Epithelial cell of alveolus of lung (primary cell): ENCODE results near the gene CDK5R2. TPM values are rescaled to one million over a fixed set of nuclear protein-coding genes. Genes with fewer than 3 reads are reported as not detected.

Experiments
- total RNA-seq: library from RNA; depleted of rRNA; stranded (reverse); fragments of >200 nt; gene quantifications from 2 replicates; pipeline ENCODE4 v1.2.1, GENCODE V29; 2015

The CDK5R2 gene
- total RNA-seq, result under 0.01 TPM in 1 of 2 replicates, not detected in the other

DNA sequence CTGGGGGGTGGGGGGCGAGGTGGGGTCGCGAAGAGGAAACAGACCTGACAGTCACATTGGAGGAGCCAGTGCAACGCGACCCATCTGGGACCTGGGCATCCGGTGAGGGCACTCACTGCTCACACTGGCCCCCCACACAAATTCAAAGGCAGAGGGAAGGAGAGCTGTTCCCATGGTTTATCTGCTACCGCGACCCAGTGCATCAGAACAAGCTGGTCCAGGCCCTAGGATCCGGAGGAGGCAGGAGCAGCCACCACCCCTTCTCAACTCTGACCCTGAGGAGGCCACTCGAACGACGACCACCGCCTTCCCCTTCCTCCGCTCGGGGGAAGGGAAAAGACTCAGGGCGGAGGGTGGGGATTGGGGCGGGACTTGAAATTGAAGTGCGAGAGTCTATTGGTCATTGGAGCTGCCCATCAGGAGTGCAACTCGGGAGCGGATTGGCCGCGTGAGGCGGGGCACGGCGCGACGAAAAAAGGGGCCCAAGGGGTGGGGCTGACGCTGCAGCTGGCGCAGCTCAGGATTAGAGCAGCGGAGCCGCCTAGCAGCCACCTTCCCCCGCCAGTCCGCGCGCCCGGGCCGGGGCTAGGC lies at the start of gene CDK5R2:
Gene CDK5R2 (plus strand): TSS at position 526 of the 591 bp plus-strand sequence. CDS start 155 bp downstream, outside the sequence.

DNA sequence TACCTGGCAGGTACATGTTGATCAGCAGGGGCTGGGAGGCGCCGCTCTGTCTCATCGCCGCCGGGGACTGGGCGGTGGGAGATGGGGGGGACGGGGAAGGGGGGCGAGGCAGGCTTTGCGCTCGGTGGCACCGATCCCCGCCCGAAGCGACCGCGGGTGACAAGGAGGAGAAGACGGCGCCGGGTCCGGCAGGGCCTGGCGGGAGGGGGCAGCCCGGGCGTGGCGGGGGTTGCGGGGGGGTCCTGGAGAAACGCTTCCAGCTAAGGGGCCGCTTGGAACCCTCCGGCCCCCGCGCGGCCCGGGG lies 25.5 kb downstream of the CDK5R2 start, which contains the start of gene FEV:
Gene FEV (minus strand): TSS at position 164 of the 304 bp plus-strand sequence. CDS start 109 bp downstream, at position 55.

DNA sequence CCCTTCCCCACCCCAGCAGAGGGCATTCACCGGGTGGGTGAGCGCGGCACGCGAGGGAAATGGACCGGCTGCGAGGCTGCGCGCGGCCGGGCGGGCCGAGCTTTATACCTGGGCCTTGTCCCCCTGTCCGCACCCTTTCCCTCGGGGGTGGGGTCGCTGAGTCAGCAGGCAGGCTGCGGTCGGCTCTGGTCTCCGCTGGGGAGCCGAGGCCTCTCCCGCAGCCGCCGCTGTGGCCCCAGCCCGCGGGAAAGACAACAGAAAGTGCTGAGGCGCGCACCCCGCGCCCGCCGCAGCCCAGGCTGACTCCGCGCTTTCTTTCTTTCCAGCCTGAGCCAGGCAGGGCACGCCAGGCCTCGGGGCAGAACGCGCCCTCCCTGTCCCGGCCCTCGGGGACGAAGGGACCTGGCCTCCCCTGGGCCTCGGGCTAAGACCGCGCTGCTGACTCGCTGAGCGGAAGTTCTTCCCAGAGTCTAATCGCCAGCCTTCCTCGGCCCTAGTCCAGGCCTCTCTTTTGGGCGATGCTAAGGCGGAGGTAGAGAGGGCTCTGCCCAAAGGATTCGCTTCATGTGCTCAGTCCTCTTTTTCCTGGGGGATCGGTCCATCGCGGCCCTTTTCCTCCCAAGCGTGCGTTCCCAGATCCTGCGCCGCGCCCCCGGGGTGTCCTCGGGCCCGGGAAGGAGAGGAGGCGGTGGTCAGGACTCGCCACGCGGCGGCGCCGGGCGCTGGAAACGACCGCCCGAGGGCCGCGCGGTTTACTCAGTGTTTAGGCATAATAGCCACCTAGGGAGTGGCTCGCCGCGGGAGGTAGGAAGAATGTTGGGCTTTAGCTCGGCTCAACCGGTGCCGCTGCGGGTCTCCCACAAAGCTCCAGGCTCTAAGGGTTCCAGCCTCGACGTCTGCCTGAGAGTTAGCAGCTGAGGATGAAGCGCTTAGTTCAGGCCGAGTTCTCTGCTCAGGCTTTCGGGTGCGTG lies 34.2 kb downstream of the CDK5R2 start, which contains the start of gene CRYBA2:
Gene CRYBA2 (minus strand): TSS at position 78 of the 971 bp plus-strand sequence. CDS start 246 bp downstream, outside the sequence.

Other genes with a start within 250 kb of the CDK5R2 start
- gene TTLL4, start 248.8 kb upstream of the CDK5R2 start, total RNA-seq, result 6.3 and 7.9 TPM in 2 replicates
- gene CYP27A1, start 177.5 kb upstream of the CDK5R2 start, total RNA-seq, result 13.3 and 30.4 TPM in 2 replicates
- 0.40 TPM in 1 of 2 replicates, not detected in the other for gene PRKAG3, start 127.9 kb upstream of the CDK5R2 start, total RNA-seq
- not detected in 2 replicates for gene WNT6, start 99.9 kb upstream of the CDK5R2 start, total RNA-seq
- gene WNT10A, start 78.8 kb upstream of the CDK5R2 start, total RNA-seq, result 0.08 TPM in 1 of 2 replicates, not detected in the other
- not detected in 2 replicates for gene FEV, start 25.5 kb downstream of the CDK5R2 start, total RNA-seq
- not detected in 2 replicates for gene CRYBA2, start 33.8 kb downstream of the CDK5R2 start, total RNA-seq
- not detected in 2 replicates for gene CFAP65, start 81.8 kb downstream of the CDK5R2 start, total RNA-seq
- 0.32 TPM in 1 of 2 replicates, not detected in the other for gene IHH, start 101.3 kb downstream of the CDK5R2 start, total RNA-seq
- gene NHEJ1, start 201.1 kb downstream of the CDK5R2 start, total RNA-seq, result 17.2 and 22.2 TPM in 2 replicates
- gene SLC23A3, start 210.4 kb downstream of the CDK5R2 start, total RNA-seq, result 1.4 TPM in 1 of 2 replicates, not detected in the other
- gene CNPPD1, start 217.3 kb downstream of the CDK5R2 start, total RNA-seq, result 16.9 and 26.8 TPM in 2 replicates
- 43.0 and 46.3 TPM in 2 replicates for gene RETREG2, start 218.6 kb downstream of the CDK5R2 start, total RNA-seq
- 24.8 and 33.4 TPM in 2 replicates for gene ZFAND2B, start 247.1 kb downstream of the CDK5R2 start, total RNA-seq